Measurements from ENCODE around the gene FAM228B. TPM values are rescaled to one million over a fixed set of nuclear protein-coding genes. Genes with fewer than 3 reads are reported as not detected.

Gene FAM228B
- total RNA-seq, 1 experiment from 2014 or later = 0.76 TPM

DNA sequence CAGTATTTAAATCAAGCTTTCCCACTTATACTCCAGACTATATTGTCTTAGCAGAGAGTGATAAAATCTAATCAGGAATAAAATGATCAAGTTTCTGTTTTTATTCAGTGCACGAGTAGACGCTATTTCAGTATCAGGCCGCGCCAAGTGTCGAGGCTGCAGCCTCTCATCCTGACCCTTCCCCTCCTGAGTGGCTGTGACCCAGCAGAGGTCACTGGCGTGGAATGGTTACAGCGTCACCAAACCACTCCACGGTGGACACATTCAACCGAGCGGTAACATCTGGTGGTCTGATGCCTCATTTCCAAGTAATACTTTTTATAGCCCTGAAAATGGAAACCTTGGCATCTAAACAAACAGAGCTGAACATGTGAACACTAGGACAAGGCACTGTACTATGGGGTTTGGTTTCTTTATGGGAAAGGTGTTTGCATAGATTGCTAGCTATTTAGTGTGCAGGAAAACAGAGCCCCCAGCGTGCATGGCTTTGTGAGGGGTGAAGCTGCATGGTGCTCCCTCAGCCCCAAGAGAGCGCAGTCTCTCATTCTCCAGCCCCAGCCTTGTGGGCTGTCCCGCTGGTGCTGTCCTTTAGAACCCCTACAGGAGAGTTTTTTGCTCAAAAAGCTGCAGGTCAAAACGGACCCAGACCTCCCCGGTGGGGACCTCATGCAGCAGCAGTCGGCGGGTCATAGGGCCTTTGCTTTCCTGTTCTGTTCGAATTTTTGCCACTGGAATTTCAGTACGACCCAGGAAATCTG lies 79.9 kb downstream of the FAM228B start:
- no peak for DNase-seq (ENCODE audit: low spot score)

DNA sequence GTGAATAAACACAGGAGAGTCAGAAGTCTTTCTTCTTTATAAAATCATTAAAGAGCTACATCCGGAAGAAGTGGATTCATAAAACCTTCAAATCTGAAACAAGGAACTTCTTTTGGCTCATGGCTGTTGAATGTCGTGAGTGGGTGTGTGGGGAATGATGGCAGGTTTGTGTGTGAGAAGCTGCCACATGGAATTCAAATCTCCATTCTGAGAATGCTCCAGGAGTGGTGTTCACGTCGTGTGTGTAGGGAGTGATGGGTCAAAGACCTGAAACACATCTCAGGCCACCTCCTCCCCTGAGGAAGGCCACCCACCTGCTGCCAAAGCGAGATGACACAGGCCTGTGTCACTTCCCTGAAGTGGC lies 80.5 kb downstream of the FAM228B start:
- no peak for DNase-seq (ENCODE audit: low spot score)

DNA sequence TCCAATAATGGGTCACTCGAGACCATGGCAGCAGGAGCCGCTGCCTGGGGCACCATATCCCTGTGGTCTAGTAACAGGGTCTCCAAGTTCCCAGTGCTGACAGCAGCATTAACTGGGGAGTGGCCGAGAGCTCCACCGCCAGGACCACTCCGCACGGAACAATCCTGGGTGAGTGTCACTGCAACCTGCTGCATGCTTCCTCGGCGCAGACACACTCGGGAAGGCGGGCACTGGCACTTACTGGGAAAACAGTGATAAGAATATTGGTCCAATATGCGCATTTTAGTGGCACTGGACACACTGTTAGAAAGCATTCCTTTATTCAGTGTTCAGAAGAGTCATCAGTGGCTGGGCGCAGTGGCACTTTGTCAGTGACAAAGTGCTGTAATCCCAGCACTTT lies 81.2 kb downstream of the FAM228B start:
- DNase-seq (ENCODE audit: low spot score) = no peak

DNA sequence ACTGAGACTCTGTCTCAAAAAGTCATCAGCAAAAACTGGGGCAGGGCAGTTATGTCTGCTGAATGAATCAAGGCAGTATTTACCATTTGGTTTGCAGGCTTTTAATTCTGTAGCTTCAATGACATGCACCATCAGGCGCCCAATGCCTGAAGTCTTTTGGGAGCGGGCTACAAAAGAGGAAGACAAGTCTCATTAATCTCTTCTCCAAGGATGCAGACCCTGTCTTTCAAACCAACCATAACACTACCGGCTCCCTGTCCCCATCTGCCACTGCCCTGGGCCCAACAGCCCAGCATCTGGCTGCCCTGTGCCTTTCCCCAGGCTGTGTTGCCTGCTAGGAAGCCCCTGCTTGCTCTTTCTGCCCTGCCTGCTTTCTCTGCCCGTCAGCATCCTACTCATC lies 81.9 kb downstream of the FAM228B start:
- DNase-seq (ENCODE audit: low spot score) = no peak

DNA sequence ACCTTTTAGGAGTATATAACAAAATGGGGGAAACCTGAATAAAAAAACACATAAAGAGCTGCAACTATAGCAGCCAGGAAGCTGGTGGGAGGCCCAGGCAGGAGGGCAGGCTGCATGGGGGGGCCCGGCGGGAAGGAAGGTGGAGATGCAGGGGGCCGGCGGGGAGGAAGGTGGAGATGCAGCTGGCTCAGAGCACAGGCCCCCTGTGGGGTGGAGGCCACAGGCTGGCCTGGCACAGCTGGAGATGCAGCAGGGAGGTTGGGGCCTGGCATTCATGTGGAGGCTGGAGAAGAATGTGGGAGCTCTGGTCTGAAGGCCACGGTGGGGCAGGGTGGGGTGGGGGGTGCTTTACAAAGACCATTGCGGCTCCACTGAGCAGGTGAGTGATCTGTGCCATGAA lies 83.0 kb downstream of the FAM228B start:
- DNase-seq (ENCODE audit: low spot score) = no peak

DNA sequence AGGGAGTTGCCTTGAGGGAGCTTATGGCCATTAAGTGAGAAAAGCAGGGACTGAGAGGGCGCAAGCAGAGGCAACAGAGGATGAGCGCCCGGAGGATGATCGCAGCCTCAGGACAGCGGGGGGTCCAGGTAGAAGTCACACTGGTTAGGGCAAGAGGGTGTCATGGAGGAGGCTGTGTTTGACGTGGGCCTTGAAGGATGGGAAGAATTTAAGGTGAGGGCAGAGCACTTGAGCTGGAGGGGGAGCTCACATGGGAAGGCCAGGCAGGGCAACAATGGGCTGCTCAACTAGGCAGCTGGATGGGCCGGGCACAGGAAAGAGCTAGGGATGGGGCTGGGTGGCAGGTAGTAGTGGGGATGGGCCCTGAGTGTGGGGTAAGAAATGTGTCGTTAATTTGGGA lies 83.4 kb downstream of the FAM228B start:
- DNase-seq (ENCODE audit: low spot score) = no peak

DNA sequence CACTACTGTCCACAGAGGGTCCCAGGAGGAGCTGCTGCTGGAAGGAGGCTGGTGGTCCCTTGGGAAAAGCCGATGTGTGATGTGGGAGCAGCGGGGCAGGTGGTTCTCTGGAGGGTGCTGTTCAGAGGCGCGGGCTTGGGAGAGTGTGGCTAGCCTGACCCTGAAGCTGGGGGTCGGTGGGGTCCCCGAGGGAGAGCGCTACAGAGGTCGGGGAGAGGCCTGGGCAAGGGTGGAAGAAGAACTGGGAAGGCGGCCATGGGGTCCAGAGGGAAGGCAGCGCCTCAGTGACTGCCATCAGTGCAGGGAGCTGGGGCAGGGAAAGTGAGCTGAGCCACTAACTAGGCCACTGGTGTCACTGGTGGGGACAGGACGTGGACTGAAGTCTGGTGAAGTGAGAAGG lies 84.1 kb downstream of the FAM228B start:
- no peak for DNase-seq (ENCODE audit: low spot score)

DNA sequence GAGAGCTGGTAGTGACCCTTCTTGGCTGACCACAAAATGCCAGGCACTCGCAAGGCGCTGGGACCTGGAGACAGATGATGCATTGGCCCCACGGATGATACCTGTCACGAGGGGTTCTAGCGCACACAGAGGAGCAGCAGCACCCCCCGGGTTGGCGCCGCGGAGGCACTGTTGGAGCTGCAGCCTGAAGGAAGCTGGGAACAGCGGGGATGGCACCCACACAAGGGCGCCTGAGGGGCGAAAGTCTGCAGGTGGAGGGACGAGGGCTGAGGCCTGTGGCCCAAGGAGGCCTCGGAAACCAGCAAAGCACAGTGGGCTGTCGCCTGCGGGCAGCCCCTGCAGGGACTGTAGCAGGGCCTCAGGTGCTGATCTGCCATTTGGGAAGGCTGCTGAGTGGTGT lies 85.2 kb downstream of the FAM228B start:
- no peak for DNase-seq (ENCODE audit: low spot score)

DNA sequence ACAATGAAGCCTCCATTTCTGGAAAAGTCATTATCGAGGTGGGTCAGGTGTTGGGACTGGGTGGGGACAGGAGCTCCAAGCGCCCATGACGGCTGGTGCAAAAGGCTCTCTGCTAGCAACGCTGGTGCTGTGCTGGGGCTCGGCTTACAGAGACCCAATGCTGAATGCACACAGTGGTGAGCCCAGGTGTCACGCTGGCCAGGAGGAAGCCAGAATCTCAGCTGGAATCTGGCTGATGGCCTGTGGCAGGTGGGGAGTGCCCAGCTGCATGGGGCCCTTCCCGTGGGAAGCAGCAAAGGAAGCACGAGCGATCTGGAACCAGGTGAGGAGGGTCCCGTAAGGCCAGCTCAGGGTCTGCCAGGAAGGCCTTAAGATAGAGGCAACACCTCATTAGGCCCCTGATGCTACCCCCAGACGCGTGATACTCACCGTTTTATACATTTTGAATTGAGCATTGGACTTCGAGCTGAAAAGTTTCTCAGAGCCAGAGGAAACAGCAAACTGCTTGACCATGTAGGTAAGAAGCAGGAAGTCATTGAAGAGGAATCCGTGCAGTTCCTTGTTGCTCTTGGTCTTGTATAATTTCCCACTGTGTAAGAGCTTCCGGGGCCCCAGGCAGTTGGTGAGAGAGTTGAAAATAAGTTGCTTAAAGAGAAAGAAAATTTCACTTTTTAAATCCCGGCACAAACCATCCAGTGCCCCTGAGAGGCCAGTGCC lies 86.3 kb downstream of the FAM228B start:
- DNase-seq (ENCODE audit: low spot score) = no peak

DNA sequence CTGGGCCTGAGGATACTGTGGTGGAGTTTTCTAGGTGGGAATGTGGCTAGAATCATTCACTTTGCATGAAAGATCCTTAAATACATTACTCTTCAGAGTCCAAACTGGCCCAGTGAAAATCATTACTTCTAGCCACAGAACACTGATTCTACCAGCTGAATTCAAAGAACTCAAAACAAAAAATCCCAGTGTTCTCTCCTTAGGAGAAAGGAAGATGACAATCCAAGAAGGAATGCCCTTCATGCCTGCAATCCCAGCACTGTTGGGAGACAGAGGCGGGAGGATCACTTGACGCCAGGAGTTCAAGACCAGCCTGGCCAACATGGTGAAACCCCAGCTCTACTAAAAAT lies 86.8 kb downstream of the FAM228B start:
- DNase-seq (ENCODE audit: low spot score) = no peak

DNA sequence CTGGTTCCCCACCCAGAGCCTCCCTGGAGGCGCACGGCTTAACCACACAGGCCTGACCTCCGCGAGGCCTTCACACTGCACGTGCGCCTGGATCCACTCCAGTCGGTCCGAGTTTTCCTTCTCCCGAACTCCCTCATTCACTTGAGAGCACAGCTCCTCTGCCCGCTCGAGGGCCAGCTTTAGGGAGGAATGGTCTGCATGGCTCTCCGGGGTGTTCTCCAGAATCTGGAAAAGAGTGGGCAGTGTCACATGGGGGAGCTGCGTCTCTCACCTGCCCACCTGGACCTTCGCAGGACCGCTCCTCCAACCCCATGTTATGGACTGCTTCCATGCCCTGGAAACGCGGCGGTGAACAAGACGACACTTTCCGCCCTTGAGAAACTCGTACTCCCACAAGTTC lies 87.5 kb downstream of the FAM228B start:
- DNase-seq (ENCODE audit: low spot score) = no peak

DNA sequence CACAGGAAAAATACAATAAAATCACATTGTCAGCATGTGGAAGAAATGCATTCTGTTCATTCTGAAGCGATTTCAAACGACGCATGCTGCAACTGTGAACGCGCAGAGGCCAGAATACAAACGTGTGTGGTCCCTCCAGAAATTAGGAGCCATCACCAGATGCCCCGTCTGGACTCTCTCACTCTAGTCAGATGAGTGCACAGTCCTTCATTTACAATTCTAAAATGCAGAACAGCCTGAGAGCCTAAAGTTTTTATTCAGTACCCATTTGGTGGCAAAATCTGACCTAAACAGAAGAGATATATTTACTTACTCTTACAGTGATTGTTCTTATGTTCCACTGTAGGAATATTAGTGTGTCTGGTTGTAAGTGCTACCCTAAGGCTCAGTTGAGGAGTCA lies 88.1 kb downstream of the FAM228B start:
- DNase-seq (ENCODE audit: low spot score) = no peak

DNA sequence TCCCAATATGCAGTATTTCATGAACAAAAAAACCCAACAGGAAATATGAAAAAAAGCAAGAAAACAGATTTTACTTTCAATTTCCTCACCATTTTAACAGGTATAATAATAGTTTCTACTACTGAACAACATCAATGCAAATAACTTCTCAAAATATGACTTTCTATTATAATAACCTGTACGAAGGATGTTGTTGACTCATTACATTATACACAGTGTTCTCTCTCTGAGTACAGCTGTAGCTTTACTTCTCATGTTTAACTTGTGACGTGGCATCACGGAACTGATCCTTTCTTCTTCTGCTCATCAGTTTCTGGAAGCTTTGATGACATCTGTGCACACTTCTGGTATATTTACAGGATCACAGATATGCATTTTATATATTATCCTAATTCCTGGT lies 91.6 kb downstream of the FAM228B start:
- no peak for DNase-seq (ENCODE audit: low spot score)

Other genes with a start within 250 kb of the FAM228B start
- 6.6 and 10.2 TPM in 2 replicates for gene ATAD2B, start 196.3 kb upstream of the FAM228B start, total RNA-seq (2014; rRNA removed; shearing (Covaris generic))
- gene UBXN2A, start 183.0 kb upstream of the FAM228B start, total RNA-seq (2014; rRNA removed; shearing (Covaris generic)) = 2.8 and 4.7 TPM in 2 replicates
- gene MFSD2B, start 113.4 kb upstream of the FAM228B start, total RNA-seq (2014; rRNA removed; shearing (Covaris generic)) = not detected in 2 replicates
- 2.7 and 6.4 TPM in 2 replicates for gene WDCP, start 76.1 kb upstream of the FAM228B start, total RNA-seq (2014; rRNA removed; shearing (Covaris generic))
- not detected in 2 replicates for gene FKBP1B, start 73.7 kb upstream of the FAM228B start, total RNA-seq (2014; rRNA removed; shearing (Covaris generic))
- 112 and 128 TPM in 2 replicates for gene SF3B6, start 47.1 kb upstream of the FAM228B start, total RNA-seq (2014; rRNA removed; shearing (Covaris generic))
- gene TP53I3, start 38.6 kb upstream of the FAM228B start, total RNA-seq (2014; rRNA removed; shearing (Covaris generic)) = 28.7 and 28.9 TPM in 2 replicates
- gene PFN4, start 135 bp upstream of the FAM228B start, total RNA-seq (2014; rRNA removed; shearing (Covaris generic)) = not detected in 2 replicates
- gene FAM228A, start 51.6 kb downstream of the FAM228B start, total RNA-seq (2014; rRNA removed; shearing (Covaris generic)) = not detected in 2 replicates
- 20.1 and 28.1 TPM in 2 replicates for gene ITSN2, start 237.1 kb downstream of the FAM228B start, total RNA-seq (2014; rRNA removed; shearing (Covaris generic))

All from HT-29 (cell line).